Non-pigmented ciliary epithelial cell (primary cell): ENCODE results near the gene ZNF212.
"Not testable (repeated sequence)": the region's sequence is repeated elsewhere in the genome, so short reads cannot be mapped to it uniquely, and the experiment has no call there.

ENCODE experiments used
- DNase-seq: peaks from one replicate; pipeline ENCODE4 v3.0.0-alpha.2; 2010; ENCODE audit warnings: low read depth

The ZNF212 gene

DNA sequence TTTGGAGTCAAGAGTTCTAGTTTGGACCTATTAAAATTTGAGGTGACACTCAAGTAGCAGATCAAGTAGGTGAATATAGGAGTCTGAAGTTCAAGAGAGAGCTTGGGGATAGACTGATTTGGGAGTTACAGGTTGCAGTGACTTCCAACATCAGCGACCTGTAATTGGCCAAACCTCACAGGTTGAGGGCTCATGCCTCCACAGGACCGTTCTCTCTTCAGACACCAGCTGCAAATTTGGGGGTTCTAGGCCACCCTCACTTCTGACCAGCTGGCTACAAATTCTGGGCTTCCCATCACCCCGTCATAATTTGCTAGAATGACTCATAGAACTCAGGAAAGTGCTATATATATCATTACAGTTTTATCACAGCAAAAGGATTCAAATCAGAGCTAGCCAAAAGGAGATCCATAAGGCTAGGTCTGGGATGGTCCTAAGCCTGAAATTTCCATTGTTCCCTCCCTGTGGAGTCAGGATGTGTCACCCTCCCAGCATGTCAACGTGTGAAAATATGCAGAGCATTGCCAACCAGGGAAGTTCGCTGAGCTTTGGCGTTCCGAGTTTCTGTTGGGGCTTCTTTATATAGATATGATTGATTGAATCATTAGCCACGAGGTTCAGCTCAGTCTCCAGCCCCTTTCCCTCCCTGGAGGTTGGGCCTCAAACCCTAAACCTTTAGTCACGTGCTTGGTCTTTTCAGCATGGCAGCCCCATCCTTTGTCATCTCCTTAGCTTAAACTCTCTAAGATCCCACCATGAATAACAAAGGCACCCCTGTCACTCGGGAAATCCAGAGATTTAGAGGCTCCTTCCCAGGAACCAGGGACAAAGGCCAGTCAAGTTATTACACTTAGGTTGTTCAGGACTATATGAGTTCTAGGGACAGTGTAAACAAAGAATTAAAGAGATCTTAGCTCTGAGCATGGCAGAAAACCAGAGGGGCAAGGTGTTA, 20.7 kb upstream of the ZNF212 start:
- DNase-seq = no peak

DNA sequence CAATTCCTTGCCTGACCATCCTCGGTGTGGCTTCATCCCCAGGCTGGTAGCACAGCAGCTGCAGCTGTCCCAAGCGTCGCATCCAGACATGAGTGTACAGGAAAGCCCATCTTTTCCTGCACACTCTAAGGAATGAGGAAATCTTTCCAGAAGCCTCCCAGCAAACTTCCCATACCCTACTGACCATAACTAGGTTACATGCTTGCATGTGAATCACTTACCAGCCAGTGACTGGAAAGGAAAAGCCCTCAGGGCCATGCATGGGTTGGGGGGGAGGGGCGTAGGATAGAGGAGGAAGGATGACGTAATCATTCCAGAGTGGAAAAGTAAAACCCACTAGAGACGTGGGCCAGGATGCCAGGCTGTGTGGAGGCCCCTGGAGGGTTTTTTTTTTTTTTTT, 18.9 kb upstream of the ZNF212 start:
- DNase-seq = no peak

DNA sequence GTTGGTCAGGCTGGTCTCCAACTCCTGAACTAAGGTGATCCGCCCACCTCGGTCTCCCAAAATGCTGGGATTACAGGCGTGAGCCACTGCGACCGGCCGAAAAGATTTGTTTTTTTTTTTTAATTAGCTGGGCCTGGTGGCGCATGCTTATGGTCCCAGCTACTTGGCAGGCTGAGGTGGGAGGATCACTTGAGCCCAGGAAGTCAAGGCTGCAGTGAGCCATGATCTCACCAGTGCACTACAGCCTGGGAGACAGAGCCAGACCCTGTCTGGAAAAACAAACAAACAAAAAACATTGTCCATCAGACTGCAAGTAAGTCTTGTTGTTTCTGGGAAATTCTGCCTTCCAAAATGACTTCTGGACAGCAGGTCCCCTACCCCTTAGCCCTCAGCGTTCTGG, 16.3 kb upstream of the ZNF212 start:
- DNase-seq = no peak

DNA sequence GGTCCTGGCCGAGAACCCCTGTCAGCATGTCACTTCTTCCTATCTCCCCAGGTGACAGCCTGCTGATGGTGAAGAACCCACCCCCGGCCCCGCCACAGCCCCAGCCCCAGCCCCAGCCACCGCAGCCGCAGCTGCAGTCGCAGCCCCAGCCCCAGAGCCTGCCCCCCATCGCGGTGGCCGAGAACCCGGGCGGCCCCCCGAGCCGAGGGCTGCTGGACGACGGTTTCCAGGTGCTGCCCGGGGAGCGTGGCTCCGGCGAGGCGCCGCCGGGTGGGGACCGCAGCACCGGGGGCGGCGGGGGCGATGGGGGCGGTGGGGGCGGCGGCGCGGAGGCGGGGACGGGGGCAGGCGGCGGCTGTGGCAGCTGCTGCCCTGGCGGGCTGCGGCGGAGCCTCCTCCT, 15.7 kb upstream of the ZNF212 start:
- no peak for DNase-seq

DNA sequence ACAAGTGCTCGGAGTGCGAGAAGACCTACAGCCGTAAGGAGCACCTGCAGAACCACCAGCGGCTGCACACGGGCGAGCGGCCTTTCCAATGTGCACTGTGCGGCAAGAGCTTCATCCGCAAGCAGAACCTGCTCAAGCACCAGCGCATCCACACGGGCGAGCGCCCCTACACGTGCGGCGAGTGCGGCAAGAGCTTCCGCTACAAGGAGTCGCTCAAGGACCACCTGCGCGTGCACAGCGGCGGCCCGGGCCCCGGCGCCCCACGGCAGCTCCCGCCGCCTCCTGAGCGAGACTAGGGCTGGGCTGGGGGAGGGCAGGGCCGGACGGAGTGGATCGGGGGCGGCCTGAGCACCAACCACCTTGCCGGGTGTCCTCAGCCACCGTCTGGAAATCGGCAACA, 15.1 kb upstream of the ZNF212 start:
- no peak for DNase-seq

DNA sequence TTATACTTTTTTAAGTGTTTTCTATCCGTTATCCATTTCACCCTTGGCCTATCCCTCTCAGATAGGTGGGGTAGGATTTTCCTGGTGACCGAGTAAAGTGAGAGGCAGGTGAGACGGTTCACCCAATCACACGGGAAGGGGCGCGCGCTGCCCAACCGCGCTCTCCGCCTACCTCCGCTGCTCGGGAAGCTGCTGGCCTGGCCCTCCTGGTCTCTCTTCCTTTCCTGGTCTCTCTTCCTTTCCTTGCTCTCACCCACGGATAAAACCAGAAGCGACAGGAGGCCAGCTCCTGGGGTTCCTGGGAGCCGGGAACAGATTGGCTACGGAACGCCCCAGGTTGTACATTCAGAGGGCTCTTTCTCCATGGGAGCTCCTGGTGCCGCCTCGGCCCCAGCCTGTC, 14.3 kb upstream of the ZNF212 start:
- no peak for DNase-seq

DNA sequence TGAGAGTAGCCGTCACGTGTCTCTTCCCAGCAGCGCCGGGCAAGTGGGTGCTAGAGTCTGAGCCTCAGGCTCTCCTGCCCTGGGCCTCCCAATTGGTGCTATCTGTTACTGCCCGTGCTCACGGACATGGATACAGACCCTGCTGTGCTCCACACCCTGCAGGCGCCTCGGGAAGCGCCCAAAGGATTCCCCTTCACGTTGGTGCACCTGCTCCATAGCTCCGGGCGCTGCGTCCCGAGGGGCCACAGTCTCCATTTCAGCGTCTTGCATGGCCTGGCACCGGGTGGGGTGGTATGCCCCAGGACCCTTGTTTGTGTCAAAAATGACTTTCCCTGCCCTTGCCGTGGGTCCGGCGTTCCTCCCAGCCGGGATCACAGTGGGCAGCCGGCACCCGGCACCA, 13.8 kb upstream of the ZNF212 start:
- no peak for DNase-seq

DNA sequence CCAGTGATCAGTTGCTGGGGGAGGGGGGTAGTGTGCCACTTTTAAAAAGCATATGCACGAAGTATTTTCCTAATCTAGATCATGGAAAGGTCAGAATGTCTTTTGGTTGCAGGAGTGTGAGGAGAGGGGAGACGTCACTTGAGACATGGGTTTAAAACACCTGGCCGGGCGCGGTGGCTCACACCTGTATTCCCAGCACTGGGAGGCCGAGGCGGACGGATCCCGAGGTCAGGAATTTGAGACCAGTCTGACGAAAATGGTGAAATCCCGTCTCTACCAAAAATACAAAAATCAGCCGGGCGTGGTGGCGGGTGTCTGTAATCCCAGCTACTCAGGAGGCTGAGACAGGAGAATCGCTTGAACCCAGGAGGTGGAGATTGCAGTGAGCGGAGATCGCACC, 13.1 kb upstream of the ZNF212 start:
- not testable (repeated sequence) for DNase-seq

DNA sequence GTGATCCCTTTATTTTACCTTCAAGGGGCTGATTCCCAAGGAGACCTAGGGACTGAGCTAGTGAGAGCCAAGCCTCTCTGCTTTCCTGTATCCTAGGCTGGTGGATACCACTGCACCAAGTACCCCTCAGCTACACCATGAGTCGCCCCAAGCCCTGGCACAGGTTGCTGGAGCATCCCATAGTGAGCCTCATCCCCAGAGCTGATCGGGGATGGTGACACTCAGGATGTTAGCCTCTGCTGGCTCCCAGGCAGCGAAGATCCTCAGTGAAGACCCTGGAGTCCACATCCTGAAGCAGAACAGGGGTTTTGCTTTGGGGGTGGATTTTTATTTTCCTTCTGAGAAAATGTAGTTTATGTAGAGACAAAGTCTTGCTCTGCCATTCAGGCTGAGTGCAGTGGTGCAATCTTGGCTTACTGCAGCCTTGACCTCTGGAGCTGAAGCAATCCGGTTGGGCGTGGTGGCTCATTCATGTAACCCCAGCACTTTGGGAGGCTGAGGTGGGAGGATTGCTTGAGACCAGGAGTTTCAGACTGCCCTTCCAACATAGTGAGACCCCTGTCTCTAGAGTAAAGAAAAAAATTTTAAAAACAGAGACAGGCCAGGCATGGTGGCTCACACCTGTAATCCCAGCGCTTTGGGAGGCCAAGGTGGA, 12.5 kb upstream of the ZNF212 start:
- no peak for DNase-seq

DNA sequence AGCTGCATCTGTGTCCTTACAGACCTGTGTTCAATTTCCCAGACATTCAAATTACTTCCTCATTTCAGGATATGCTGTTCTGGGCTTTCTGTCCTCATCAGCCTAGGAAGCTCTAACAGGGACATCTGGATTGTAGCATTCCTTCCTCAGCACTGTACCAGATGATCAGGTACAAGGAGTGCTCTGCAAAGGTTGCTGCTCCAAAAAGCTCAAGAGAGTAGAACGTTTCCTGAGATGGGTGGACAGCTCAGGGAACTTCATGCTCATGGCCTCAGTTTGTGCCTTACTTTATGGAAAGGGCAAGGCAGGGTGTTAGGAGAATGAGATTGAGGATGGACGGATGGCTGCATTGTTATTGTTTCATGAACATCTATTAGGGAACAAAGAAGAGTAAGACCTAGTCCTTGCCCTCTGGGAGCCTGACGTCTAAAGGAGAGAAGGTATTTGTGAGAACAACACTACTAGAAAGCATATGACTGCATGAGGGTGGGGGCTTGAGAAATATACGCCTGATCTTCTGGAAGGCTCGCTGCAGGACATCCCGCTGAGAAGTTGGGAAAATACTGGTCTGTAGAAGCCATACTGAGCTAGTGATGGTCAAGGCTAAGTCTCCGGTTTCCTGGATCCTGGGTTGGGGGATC, 10.5 kb upstream of the ZNF212 start:
- no peak for DNase-seq

DNA sequence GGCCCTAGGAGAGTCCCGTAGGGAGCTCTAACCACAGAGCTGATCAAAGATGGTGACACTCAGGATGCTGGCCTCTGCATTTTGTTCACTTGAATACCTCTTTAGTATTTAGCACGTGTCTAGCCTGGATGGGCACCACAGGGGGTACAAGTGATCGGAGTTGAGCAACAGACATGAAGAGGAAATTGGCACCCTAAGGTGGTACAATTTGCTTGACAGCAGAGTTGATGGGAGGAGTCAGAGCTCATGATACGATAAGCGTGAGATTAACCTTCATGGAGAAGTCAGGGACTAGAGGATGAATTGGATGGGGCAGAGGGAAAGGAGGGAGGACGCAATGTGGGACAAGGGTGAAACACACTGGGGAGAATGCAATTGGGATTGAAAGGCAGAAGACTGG, 9.9 kb upstream of the ZNF212 start:
- DNase-seq = no peak

DNA sequence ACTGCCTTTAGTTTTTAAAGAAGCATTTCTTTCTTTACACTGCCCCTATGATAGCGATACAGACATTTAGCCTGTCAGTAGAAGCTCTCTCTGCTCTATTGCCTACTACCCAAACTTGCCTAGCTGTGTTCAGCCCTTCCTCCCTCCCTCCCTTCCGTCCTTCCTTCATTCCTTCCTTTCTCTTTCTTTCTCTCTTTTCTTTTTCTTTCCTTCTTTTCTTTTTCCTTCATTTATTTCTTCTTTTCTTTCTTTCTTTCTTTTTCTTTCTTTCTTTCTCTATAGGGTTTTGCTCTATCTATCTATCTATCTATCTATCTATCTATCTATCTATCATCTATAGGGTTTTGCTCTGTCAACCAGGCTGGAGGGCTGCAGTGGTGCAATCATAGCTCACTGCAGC, 7.1 kb upstream of the ZNF212 start:
- no peak for DNase-seq

DNA sequence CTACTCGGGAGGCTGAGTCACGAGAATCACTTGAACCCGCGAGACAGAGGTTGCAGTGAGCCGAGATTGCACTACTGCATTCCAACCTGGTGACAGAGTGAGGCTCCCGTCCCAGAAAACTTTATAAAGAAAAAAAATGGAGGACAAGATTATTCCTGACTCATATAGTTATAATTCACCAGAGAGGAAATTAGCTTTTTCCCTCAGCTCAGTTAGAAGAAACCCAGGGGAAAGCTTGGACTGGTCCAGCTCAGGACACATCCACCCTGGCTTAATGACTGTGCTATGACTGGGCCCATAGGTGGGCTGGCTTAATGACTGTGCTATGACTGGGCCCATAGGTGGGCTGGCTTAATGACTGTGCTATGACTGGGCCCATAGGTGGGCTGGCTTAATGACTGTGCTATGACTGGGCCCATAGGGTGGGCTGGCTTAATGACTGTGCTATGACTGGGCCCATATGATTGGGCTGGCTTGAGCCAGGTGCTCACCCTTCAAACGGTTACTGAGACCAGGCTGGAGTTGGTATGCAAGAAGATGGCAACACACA, 5.7 kb upstream of the ZNF212 start:
- peak; percentile 65 for DNase-seq

DNA sequence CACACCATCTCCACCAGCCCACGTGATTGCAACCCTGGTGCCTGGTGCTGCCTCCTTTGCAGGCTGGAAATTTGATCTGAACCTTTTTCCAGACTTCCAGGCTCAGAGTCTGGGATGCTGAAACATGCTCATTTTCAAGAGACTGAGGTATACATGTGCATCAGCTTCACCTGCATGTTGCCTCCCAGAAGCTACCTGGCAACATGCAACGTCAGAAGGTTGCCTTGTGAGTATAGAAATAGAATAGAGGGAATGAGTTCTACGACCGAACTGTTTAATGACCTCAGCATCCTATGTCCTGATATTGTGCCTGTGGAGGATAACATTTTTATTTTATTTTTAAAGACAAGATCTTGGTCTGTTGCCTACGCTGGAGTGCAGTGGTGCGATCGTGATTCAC, 1.9 kb upstream of the ZNF212 start:
- no peak for DNase-seq

DNA sequence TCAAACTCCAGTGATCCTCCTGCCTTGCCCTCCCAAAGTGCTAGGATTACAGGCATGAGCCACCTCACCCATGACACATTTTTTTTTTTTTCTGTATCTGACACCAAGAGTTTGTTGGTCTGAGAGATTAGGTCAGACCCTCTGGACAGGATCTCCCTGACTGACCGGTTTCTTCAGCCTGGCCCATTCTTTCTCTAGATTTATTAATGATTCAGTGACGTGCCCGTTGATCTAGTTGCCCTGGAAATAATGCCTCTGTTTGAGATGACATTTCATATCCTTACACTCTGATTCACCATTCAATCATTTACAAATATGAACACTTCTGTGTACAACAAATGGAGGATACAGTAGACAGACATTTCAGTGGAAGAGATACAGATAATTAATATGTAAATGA, 1.4 kb upstream of the ZNF212 start:
- no peak for DNase-seq

DNA sequence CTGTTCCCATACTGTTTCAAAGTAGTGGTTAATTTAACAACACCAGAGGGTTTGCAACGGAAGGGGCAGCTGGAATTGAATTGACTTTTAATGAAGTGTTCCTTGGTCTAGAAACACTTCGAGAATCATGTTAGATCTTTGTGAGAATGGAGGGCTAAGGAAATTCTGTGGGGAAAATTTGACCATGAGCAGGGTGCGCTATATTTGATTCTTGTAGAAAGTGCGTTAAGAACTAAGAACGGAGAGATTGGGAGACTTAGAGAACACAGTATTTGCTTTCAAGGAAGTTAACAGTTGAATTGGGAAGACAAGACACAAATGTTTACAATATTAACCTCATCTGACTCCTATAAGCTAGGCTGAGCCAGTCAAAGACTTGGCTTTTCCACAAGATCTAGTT, 1.2 kb downstream of the ZNF212 start:
- DNase-seq = no peak

DNA sequence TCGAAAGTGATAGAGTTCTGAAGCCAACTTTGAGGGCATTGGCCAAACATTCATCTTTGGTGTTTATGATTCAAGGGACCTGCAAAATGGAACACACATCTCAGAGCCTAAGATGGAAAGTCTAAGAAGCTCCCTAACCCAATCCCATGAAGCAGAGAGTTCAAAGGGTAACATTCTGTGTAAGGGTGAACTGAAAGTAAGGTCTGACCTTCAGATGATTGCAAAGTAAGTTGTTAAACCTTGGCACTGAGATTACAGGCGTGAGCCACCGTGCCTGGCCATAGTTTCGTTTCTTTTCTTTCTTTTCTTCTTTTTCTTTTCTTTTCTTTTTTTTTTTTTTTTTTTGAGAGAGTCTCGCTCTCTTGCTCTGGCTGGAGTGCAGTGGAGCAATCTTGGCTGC, 2.2 kb downstream of the ZNF212 start:
- no peak for DNase-seq

DNA sequence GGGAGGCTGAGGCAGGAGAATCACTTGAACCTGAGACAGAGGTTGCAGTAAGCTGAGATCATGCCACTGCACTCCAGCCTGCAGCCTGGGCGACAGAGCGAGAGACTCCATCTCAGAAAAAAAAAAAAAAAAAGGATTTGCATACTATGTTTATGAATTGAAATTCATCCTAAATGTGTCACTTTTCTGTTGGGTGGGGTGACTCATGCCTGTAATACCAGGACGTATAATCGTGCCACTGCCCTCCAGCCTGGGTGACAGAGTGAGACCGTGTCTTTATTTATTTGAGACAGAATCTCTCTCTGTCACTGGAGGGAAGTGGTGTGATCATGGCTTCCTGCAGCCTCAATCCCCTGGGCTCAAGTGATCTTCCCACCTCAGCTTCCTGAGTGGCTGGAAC, 5.8 kb downstream of the ZNF212 start:
- no peak for DNase-seq

DNA sequence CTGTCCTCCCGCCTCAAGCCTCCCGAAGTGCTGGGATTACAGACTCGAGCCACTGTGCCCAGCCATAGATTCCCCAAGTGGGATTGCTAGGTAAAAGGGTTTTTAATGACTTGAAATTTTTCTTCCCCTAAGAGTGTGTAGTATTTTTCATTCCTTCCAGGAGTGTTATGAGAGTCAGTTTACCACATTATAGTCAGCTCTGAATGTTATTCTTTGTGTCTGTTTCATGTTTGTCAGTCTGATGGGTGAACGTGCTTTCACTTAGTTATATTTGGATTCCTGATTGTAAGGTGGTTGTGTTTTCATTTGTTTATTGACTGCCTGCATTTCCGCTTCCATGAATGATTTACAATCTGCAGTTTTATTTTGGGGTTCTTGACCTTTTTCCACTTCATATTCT, 6.3 kb downstream of the ZNF212 start:
- no peak for DNase-seq

DNA sequence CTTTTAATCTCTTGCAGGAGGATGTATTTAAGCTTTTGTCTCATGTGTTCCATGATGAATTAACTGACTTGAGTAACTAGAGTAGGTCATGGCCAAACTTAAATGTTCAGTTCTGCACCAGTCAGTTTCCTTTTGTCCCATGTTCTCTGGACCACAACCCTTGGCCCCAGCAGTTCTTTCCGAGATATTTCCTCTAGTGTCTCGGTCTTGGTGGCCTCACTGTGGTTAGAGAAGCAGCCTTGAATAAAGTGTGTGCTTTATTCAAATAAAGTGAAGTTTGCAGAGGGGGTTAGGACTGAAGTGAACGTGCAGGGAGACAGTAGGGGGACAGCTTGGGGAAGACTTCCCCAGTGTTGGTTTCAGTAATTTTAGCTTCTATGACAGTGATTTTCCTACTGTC, 9.3 kb downstream of the ZNF212 start:
- no peak for DNase-seq

DNA sequence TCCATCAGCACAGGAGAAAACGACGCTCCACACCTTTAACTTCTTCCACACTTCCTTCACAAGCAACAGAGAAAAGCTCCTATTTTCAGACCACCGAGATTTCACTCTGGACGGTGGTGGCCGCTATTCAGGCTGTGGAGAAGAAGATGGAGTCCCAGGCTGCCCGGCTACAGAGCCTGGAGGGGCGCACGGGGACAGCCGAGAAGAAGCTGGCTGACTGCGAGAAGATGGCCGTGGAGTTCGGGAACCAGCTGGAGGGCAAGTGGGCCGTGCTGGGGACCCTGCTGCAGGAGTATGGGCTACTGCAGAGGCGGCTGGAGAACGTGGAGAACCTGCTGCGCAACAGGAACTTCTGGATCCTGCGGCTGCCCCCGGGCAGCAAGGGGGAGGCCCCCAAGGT, 10.7 kb downstream of the ZNF212 start:
- DNase-seq = not testable (repeated sequence)

DNA sequence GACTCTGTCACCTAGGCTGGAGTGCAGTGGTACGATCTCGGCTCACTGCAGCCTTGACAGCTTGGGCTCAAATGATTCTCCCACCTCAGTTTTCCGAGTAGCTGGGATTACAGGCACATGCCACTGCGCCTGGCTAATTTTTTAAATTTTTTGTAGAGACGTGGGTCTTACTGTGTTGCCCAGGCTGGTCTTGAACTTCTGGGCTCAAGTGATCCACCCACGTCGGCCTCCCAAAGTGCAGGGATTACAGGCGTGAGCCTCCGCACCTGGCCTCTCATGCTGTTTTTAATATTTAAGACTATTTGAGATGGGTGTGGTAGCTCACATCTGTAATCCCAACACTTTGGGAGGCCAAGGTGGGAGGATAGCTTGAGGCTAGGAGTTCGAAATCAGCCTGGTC, 12.1 kb downstream of the ZNF212 start:
- DNase-seq = not testable (repeated sequence)

DNA sequence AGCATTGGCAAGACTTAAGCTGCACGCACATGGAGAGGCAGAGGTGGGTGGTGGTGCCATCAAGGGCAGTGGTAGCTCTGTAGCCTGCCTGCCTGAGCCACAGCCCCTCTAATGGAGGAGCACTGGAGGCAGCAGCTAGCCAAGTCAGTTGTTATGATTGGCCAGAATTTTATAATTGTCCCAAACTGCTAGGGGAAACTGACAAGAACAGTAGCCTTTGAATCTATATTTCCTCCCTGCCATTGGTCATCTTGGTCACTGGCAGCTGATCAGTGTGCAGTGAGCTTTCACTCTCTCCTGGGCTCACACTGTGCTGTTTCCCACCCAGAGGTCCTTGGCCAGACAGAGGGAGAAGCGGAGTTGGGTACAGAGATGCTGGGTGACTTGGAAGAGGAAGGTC, 12.9 kb downstream of the ZNF212 start:
- DNase-seq = no peak
